ENCODE results near the gene SREBF1.

SREBF1 gene

DNA sequence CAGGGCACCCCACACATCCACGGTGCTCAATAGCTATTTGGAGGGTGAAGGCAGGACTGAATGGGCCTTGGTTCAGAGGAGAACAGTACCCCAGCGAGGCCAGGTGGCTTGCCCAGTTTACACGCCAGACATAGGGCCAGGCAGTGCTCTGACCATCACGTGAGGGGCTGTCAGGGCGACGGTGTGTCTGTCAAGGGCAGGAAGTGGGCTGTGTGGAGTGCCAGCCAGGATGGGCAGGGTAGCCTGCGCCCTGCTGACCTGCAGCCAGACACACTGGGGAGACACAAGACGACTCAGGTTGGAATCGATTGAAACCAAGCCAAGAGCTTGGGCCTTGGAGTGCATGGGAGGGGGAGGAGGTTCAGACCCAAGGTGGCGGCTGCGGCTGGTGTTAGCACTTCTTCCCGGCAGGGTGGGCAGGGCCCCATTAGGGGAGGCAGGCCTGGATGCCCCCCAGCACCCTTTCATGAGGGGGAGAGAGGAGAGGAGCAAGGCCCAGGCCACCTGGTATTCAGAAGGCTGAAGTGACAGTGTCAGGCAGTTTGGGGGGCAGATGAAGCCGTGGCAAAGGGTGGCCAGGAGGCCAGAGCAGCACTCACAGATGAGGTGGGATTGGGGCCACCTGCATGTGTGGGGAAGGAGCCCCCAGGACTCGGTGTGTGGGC lies 68.2 kb downstream of the SREBF1 start:
- TF ChIP-seq, protein P1, sequence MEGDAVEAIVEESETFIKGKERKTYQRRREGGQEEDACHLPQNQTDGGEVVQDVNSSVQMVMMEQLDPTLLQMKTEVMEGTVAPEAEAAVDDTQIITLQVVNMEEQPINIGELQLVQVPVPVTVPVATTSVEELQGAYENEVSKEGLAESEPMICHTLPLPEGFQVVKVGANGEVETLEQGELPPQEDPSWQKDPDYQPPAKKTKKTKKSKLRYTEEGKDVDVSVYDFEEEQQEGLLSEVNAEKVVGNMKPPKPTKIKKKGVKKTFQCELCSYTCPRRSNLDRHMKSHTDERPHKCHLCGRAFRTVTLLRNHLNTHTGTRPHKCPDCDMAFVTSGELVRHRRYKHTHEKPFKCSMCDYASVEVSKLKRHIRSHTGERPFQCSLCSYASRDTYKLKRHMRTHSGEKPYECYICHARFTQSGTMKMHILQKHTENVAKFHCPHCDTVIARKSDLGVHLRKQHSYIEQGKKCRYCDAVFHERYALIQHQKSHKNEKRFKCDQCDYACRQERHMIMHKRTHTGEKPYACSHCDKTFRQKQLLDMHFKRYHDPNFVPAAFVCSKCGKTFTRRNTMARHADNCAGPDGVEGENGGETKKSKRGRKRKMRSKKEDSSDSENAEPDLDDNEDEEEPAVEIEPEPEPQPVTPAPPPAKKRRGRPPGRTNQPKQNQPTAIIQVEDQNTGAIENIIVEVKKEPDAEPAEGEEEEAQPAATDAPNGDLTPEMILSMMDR (IDR thresholded peaks at IDR 0.05), result no peak

DNA sequence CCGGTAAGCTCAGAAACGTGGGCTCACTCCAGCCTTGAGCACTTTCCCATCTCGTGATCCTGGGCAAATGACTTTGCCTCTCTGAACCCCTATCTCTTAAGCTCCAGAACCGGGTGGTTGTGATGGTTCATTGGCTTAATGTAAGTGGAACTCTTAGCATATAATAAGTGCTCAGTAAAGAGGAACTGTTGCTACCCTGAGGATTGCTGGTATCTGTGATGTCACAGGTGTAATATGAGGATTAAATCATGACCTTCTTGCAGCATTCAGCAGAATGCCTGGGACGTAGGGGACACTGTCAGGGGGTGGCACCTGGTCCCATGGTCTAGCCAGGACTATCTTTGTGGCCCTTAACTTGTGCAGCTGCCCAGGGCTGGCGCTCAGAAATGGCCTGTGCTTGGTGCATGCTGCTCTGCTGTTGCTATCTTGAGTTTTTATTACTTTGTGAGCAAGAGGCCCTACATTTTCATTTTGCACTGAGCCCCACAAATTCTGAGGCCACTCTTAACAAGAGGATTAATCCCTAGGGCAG lies 68.8 kb downstream of the SREBF1 start:
- TF ChIP-seq, protein P1 (IDR thresholded peaks at IDR 0.05), result no peak

DNA sequence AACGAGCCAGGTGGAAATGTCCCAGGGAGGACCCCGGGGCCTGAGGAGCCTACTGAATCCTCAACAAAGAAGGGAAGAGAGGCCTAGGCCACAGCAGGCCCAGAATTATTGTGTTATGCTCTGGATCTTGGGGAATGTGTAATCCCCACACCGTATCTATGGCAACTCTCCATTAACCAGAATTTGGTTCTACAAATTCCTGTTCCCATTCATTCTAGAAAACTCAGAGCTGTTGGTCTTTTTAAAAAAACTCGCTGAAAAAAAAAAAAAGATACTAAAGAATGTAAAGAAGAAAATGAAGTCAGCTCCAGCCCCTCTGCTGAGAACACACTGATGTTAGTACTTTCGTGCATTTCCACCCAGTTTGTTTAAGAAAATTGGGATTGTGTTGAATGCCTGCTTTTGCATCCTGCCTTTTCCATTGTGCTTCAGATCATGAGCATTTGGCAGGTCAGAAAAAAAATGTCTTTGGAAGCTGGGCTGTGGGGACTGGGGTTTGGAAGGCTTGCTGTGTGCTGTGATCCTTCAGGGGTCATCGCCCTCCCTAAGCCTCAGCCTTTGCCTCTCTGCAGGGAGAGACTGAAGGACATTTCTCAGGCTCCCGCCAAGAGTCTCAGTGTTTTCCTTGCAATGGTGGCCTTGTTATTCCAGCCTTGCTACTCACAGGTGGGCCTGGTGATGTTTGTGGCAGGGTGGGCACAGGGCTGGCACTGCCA lies 69.5 kb downstream of the SREBF1 start:
- TF ChIP-seq, protein P1 (IDR thresholded peaks at IDR 0.05), result no peak

DNA sequence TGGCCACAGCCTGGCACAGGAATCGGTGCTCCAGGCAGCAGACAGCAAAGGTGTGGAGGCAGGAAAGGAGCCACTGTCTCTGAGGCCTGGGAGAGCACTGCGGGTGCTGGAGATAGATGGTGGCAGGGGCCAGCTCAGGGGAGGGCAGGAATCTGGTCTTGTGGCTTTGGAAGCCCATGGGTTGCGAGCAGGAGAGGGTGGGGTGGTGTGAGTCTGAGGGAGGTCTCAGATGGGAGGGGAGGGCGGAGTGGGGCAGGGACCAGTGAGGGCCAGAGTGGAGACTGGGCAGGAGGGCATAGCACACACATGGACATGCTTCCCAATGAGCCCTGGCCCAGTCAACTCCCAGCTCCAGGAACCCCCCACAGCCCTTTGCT lies 70.1 kb downstream of the SREBF1 start:
- TF ChIP-seq, protein P1 (IDR thresholded peaks at IDR 0.05), result no peak

DNA sequence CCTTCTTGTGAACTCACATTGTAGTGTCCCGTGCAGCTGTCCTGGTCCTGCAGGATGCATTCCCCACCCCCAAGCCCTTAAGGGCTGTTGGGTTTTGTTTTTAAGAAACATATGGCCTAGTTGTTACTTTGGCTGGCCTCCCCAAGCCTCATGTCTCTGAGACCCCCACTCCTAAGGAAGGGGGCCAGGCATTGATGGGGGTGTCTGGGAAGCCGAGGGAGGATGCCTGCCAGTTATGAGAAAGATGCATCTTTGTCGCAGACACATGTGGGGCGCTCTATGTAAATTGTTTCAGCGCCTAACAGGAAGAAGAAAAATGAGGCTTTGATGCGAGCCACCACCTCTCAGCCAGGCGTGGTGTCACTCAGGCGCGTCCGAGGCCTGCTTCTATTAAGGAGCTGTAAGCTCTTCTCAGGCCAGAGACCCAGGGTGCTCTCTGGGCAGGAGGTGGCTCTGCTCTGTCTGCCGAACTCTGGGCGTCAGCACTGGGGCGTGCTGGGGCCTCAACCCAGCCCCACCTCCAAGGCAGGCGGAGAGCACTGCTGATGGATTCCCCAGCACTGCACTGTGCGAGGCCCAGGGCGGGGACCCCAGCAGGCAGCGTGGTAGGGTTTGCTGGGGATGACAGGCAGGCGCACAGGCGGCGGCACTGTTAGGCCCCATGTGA lies 70.6 kb downstream of the SREBF1 start:
- TF ChIP-seq, protein P1 (IDR thresholded peaks at IDR 0.05), result no peak

DNA sequence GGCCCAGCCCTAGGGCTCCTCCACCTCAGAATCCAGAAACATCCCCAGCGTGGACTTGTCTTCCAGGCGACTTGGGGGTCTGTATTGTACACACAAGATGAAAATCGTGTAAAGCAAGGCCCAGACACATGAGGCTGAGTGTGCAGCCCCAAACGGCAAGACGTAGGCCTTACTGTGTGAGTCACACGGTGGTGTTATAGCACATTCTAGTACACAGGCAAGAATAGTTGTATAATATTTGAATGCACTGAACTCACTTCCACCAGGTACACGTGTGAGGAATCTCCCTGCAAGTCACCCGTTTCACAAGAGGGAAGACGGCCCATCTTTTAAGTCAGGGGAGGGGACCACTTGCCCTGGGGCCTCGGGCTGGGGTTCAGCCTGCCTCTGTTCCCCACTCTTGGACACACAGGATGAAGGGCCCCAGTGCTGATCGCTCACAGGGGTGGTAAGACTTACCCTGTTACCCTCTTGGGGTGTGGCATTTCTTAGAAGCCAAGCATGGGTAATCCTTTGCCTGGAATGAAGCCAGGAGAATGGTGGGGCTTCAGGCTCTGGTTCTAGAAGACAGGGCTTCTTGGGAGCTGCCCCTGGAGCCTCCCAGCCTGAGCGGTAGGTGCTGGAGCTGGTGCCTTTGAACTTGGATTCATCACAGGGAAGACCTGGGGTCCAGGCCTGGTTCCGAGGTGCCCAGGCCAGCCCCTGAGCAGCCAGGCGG lies 71.3 kb downstream of the SREBF1 start:
- TF ChIP-seq, protein P1 (IDR thresholded peaks at IDR 0.05), result no peak

DNA sequence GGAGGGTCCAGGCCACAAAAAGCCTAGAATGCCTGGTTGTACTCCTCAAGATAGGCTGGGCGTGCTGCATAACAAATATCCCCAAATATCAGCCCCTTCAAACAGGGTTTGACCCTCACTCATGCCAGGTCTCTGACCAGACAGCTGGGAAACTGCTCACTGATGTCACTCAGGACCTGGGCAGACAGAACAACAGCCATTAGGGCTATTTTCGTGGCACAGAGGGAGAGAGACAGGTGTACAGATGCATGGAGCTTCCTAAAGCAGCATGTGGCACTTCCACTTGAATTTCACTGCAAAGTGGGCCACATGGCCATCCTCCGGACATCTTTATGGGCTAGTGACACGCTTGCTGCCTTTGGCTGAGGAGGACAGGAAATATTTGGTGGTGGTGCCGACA lies 73.1 kb downstream of the SREBF1 start:
- TF ChIP-seq, protein P1 (IDR thresholded peaks at IDR 0.05), result no peak
